OCI-LY3 (cell line): ENCODE results near the gene PLXNC1.

Experiments
- H2AFZ ChIP-seq: fragments of 200-600, 300-600 bp; shearing (Covaris generic); 2 replicates; pipeline ENCODE4 v1.6.0; 2014; ENCODE audit warnings: antibody characterized with exemption, low read depth, low read length
- H3K27ac ChIP-seq: fragments of 200-600, 300-600 bp; sonication (generic); 2 replicates; pipeline ENCODE4 v1.5.1; 2014; ENCODE audit warnings: mild to moderate bottlenecking, low read length, moderate library complexity, mixed read lengths
- H3K27me3 ChIP-seq: fragments of 200-600, 300-600 bp; sonication (generic); 2 replicates; pipeline ENCODE4 v1.6.1; 2014; ENCODE audit warnings: low read depth, low read length, mixed read lengths
- H3K36me3 ChIP-seq: fragments of 200-600, 300-600 bp; sonication (generic); replicated peaks from 2 replicates; pipeline ENCODE3; 2014; ENCODE audit warnings: low read depth, low read length, mixed read lengths
- H3K4me1 ChIP-seq: fragments of 300-600, 200-600 bp; sonication (generic); 2 replicates; pipeline ENCODE4 v1.6.1; 2014; ENCODE audit warnings: low read length, mixed read lengths
- H3K4me2 ChIP-seq: fragments of 200-600, 300-600 bp; sonication (generic); 2 replicates; pipeline ENCODE4 v1.6.1; 2014; ENCODE audit warnings: low read length, mixed read lengths
- H3K4me3 ChIP-seq: fragments of 300-600, 200-600 bp; sonication (generic); 2 replicates; pipeline ENCODE4 v1.5.1; 2014; ENCODE audit warnings: antibody characterized with exemption, mild to moderate bottlenecking, low read length, moderate library complexity
- H3K79me2 ChIP-seq: fragments of 300-600, 200-600 bp; shearing (Covaris generic); 2 replicates; pipeline ENCODE4 v1.6.1; 2014; ENCODE audit warnings: mild to moderate bottlenecking, low read length, mixed read lengths
- H3K9ac ChIP-seq: fragments of 300-600, 200-600 bp; shearing (Covaris generic); 2 replicates; pipeline ENCODE4 v1.6.0; 2014; ENCODE audit warnings: mild to moderate bottlenecking, low read length, moderate library complexity
- H3K9me3 ChIP-seq: fragments of 200-600, 300-600 bp; shearing (Covaris generic); 2 replicates; pipeline ENCODE4 v1.6.1; 2014; ENCODE audit warnings: low read length, mixed read lengths; ENCODE audit not compliant: insufficient read depth
- H4K20me1 ChIP-seq: fragments of 200-600, 300-600 bp; sonication (generic); 2 replicates; pipeline ENCODE4 v1.6.1; 2016; ENCODE audit warnings: low read length, mixed read lengths; ENCODE audit not compliant: insufficient read depth
- CTCF ChIP-seq: fragments of 200-600, 300-600 bp; sonication (generic); IDR thresholded peaks from 2 replicates; pipeline ENCODE4 v1.5.1; 2014; ENCODE audit warnings: antibody characterized with exemption, low read length, low read depth
- EZH2phosphoT487 ChIP-seq: fragments of 200-600 bp; shearing (Covaris generic); IDR thresholded peaks from 2 replicates; pipeline ENCODE4 v1.6.1; 2018; ENCODE audit warnings: antibody characterized with exemption, mixed run types, low read depth

PLXNC1 gene

GRCh38 chr12:94267537-94267872 lies 119.1 kb downstream of the PLXNC1 start:
- Histone ChIP-seq H3K36me3 (no peaks in the 10 kb centered on the region), H4K20me1 (no peaks in the 10 kb centered on the region), H3K4me2 (peak overlapping the region; percentile 70), H3K27me3 (no peaks in the 10 kb centered on the region), H2AFZ (0 out of 2 replicates have a peak overlapping the region, but pooled peaks have one; percentile 13), H3K4me1 (peaks cover 76% of the 10 kb centered on the region), H3K4me3 (peak overlapping the region; percentile 40), H3K27ac (peak overlapping the region; percentile 55), H3K9me3 (no peaks in the 10 kb centered on the region), H3K79me2 (no peaks in the 10 kb centered on the region), H3K9ac (peak overlapping the region; percentile 24; the same call in 1 of the 2 replicates)
- TF ChIP-seq EZH2phosphoT487: no peak
- no peak for TF ChIP-seq CTCF

GRCh38 chr12:94267921-94268471 lies 119.6 kb downstream of the PLXNC1 start:
- H3K4me1 ChIP-seq: peaks cover 71% of the 10 kb centered on the region
- H3K4me2 ChIP-seq: peak overlapping the region; percentile 70
- H3K9ac ChIP-seq: peak overlapping the region; percentile 23; the same call in 1 of the 2 replicates
- H3K4me3 ChIP-seq: peak overlapping the region; percentile 40
- H3K27ac ChIP-seq: peak overlapping the region; percentile 55
- no peaks in the 10 kb centered on the region for H3K27me3 ChIP-seq
- no peaks in the 10 kb centered on the region for H3K36me3 ChIP-seq
- H2AFZ ChIP-seq: peak overlapping the region; percentile 13; the same call in 1 of the 2 replicates
- no peaks in the 10 kb centered on the region for H3K79me2 ChIP-seq
- H3K9me3 ChIP-seq: no peaks in the 10 kb centered on the region
- TF ChIP-seq EZH2phosphoT487: no peak
- H4K20me1 ChIP-seq: no peaks in the 10 kb centered on the region

GRCh38 chr12:94269316-94269999 lies 121.1 kb downstream of the PLXNC1 start:
- peaks cover 61% of the 10 kb centered on the region for H3K4me1 ChIP-seq
- H2AFZ ChIP-seq: no peak overlapping the region
- H3K79me2 ChIP-seq: no peaks in the 10 kb centered on the region
- no peak overlapping the region for H3K27ac ChIP-seq
- H3K4me3 ChIP-seq: peak overlapping the region; percentile 29
- TF ChIP-seq EZH2phosphoT487: no peak
- TF ChIP-seq CTCF: no peak
- H3K9me3 ChIP-seq: no peaks in the 10 kb centered on the region
- no peak overlapping the region for H3K9ac ChIP-seq
- no peaks in the 10 kb centered on the region for H3K27me3 ChIP-seq
- peak overlapping the region; percentile 55 for H3K4me2 ChIP-seq
- no peaks in the 10 kb centered on the region for H3K36me3 ChIP-seq
- no peaks in the 10 kb centered on the region for H4K20me1 ChIP-seq

- Histone ChIP-seq H3K27ac (no peak overlapping the region), H3K9ac (no peak overlapping the region), H3K79me2 (no peaks in the 10 kb centered on the region)
These were observed 123.0 kb downstream of the PLXNC1 start for GRCh38 chr12:94271351-94271750.

More at GRCh38 chr12:94271351-94271750, 123.0 kb downstream of the PLXNC1 start:
- H3K4me2 ChIP-seq: peak overlapping the region; percentile 44
- H4K20me1 ChIP-seq: no peaks in the 10 kb centered on the region
- no peaks in the 10 kb centered on the region for H3K9me3 ChIP-seq
- TF ChIP-seq CTCF (no peak), EZH2phosphoT487 (no peak)
- no peaks in the 10 kb centered on the region for H3K27me3 ChIP-seq
- H2AFZ ChIP-seq: no peak overlapping the region
- H3K4me1 ChIP-seq: peaks cover 60% of the 10 kb centered on the region
- H3K36me3 ChIP-seq: no peaks in the 10 kb centered on the region
- no peak overlapping the region for H3K4me3 ChIP-seq
